Thoracic aorta (tissue), 2 donors: ENCODE measurements around the gene SLC9A4. TPM values are rescaled to one million over a fixed set of nuclear protein-coding genes. Genes with fewer than 3 reads are reported as not detected.

Experiments used
- ATAC-seq: fragments of 150-250 bp; one replicate; pipeline ENCODE4 v1.8.0; 2017; ENCODE audit warnings: low read depth; ENCODE audit not compliant: insufficient number of reproducible peaks, low FRiP score
- DNase-seq: peaks from one replicate; pipeline ENCODE4 v3.0.0-alpha.2; 2020; ENCODE audit warnings: low spot score
- H3K27ac ChIP-seq, 2 donors: fragments of 200-600 bp; sonication (generic); 1 replicate in 1 of 2; 2 replicates in 1 of 2; pipeline ENCODE4 v1.5.1; 2016; ENCODE audit warnings: mild to moderate bottlenecking in 2 of 2, moderate library complexity in 2 of 2
- H3K27me3 ChIP-seq: fragments of 200-600 bp; sonication (generic); replicated peaks from 2 replicates; pipeline ENCODE4 v1.6.0; 2016; ENCODE audit warnings: mild to moderate bottlenecking; ENCODE audit not compliant: insufficient read depth
- H3K36me3 ChIP-seq: fragments of 200-600 bp; sonication (generic); one replicate; pipeline ENCODE4 v1.5.1; 2016
- H3K4me1 ChIP-seq, 2 donors: fragments of 200-600 bp; sonication (generic); 1 replicate in 1 of 2; 2 replicates in 1 of 2; pipeline versions ENCODE4 v1.5.1 to v1.6.0; 2016; ENCODE audit warnings: low read depth in 2 of 2, mild to moderate bottlenecking in 1 of 2; ENCODE audit not compliant: control insufficient read depth in 1 of 2
- H3K4me3 ChIP-seq: fragments of 200-600 bp; sonication (generic); 2 replicates; pipeline ENCODE4 v1.5.1; 2016; ENCODE audit warnings: mild to moderate bottlenecking
- H3K9me3 ChIP-seq: fragments of 200-600 bp; sonication (generic); 2 replicates; pipeline ENCODE4 v1.5.1; 2016
- total RNA-seq, 2 donors: library from RNA; depleted of rRNA; stranded (reverse); fragments of >200 nt; gene quantifications; one replicate each; pipeline versions ENCODE4 v1.1.0 to v1.2.3, GENCODE V29; 2016
- TF ChIP-seq, protein P1 (sequence below): fragments of 200-600 bp; sonication (generic); IDR thresholded peaks from one replicate; pipeline ENCODE4 v1.5.1; 2019; ENCODE audit warnings: antibody characterized with exemption

Gene SLC9A4
- total RNA-seq, 2 donors from 2014 or later, result 1.4 TPM; not detected in 1

DNA sequence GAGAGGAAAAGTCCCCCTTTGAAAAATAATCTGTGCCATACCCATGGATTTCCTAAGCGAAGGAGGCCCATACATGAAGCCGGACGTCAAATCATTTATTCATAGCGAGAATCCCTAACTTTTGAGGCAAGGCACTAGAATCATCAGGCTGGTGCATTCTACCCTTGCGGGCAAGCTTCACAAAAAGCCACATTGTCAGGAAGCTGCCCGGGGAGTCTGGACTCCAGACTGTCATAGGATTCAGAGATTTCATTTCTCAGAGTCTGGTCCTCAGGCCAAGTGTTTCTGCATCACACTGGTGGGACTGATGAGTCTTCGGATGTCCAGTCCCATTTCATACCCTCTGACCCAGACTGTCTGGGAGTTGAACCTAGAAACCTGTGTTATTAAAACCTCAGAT lies 8.9 kb downstream of the SLC9A4 start:
- Histone ChIP-seq H3K36me3 (no peaks in the 10 kb centered on the region), H3K9me3 (no peaks in the 10 kb centered on the region), H3K4me3 (no peak overlapping the region), H3K27ac (no peak overlapping the region), H3K27me3 (no peaks in the 10 kb centered on the region), H3K4me1 (no peaks in the 10 kb centered on the region)
- TF ChIP-seq, protein P1, sequence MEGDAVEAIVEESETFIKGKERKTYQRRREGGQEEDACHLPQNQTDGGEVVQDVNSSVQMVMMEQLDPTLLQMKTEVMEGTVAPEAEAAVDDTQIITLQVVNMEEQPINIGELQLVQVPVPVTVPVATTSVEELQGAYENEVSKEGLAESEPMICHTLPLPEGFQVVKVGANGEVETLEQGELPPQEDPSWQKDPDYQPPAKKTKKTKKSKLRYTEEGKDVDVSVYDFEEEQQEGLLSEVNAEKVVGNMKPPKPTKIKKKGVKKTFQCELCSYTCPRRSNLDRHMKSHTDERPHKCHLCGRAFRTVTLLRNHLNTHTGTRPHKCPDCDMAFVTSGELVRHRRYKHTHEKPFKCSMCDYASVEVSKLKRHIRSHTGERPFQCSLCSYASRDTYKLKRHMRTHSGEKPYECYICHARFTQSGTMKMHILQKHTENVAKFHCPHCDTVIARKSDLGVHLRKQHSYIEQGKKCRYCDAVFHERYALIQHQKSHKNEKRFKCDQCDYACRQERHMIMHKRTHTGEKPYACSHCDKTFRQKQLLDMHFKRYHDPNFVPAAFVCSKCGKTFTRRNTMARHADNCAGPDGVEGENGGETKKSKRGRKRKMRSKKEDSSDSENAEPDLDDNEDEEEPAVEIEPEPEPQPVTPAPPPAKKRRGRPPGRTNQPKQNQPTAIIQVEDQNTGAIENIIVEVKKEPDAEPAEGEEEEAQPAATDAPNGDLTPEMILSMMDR, result no peak
- no peak for ATAC-seq
- no peak for DNase-seq

DNA sequence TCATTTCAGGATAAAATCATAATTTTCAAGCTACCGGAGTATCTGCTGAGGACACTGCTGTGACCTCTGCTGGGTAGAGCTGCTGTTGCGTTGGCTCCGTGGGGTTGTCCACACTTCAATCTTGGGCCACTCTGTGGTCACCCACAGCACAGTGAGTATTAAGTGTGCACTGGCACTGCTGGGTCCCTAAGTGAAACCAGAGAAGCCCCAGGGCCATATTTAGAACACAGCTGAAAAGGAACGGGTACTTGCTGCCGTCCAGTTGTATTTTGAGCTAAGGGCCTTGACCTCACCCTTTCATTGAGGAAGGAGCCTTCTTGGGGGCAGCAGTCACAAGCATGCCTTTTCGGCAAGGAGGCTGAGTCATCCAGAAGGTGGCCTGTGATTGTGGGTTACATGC lies 10.1 kb downstream of the SLC9A4 start:
- no peak for DNase-seq
- TF ChIP-seq, protein P1, result no peak
- peaks cover 0 to 4% of the 10 kb centered on the region in 2 donors for H3K4me1 ChIP-seq
- ATAC-seq, result no peak
- no peak overlapping the region for H3K27ac ChIP-seq
- H3K9me3 ChIP-seq, result no peaks in the 10 kb centered on the region
- H3K27me3 ChIP-seq, result no peaks in the 10 kb centered on the region
- H3K36me3 ChIP-seq, result no peaks in the 10 kb centered on the region
- no peak overlapping the region for H3K4me3 ChIP-seq

DNA sequence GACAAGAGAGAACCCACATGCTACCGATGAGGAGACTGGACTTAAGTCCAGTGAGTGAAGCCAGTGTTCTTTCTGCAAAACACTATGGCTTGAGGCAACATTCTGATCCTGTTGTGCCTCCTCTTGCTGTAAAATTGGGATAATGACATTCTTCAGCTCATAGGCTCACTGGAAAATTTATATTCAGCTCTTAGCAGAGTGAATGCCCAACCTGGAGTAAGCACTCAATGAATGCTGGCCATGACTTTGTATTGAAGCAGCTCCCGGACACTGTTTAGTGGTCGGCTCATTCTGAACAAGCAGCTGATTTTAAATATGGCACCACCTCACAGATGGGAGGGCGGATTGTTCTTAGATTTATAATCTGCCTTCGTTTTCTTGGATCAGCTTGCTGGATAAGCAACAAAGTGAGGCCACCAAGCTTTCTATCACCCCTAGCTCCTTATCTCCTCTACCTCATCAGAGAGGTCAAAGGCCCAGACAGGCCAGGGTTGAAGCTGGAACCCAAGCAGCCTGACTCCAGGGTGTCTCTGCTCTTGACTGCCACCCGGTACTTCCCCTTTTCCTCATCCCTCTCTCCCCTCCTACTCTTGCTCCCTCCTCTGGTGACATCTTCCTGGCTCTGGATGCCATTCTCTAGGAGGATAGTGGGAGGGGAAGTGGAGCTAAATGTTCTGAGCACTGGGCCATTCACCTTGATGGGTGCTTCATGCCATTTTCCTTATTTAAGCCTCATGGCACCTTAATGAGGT lies 11.5 kb downstream of the SLC9A4 start:
- ATAC-seq (no peak), DNase-seq (no peak)
- TF ChIP-seq, protein P1, result no peak
- Histone ChIP-seq H3K27ac (no peak overlapping the region), H3K27me3 (no peaks in the 10 kb centered on the region), H3K9me3 (no peaks in the 10 kb centered on the region), H3K4me3 (no peak overlapping the region), H3K36me3 (no peaks in the 10 kb centered on the region), H3K4me1 (peaks cover 0 to 5% of the 10 kb centered on the region in 2 donors)

DNA sequence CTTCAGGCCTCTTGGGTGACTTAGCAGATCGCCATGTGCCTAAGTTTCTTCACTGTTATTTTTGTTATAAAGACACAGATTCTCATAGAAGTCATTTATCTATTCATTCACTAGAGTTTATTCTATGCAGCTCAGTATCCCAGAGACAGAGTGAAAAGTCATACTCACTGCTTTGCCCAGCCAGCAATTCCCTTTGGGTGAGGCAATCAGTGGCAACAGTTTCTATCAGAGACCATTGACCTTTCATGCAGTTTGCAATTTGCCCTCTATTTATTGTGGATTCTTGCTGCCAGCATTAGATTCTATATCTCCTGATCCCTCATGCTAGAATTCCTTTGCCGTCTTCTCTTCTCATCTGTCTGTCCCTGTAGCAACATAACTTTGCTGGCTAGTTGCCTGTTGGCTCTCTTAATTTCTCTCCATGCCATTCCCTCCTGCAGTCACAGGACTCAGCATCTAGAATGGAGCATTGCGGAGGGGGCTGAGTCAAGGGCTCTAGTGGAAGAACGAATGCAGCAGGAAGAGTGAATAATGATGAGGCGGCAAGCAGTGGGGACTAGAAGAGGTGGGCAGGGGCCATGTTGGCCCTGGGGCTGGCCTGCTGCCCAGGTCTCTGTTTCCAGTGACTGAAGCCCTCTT lies 12.2 kb downstream of the SLC9A4 start:
- ATAC-seq (no peak), DNase-seq (no peak)
- TF ChIP-seq, protein P1, result no peak

DNA sequence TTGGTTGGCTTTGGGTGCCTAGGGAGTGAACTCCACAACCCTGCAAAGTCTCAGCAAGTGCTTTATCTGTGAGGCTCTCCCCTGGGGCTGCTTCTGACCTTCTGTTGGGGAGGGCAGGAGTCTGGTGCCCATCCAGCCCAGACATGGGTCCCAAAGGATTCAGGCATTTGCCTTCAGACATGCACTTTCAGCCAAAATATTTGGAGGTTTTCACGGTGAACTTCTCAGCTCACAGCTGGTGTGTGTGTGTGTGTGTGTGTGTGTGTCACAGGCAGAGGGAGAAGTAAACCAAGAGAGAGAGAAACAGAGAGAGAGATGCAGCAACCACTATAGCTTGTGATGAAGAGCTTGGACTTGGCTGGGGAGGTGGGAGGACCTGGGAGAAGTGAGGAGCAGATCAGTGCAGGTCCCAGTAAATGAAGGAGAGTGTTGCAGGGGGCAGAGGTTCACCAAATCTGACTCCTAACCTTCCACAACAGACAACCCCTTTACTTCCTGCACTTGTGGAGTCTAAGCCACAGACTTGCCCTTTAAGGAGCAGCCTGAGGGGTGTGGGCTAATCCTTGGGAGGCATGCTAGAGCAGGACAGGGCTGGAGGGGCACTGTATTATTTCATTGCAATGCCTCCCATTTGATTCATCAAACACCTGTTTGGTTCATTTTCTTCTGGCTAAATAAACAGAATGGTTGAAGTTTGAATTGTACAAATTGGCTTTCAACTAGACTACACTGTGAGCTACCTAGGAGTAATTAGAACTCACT lies 14.1 kb downstream of the SLC9A4 start:
- H3K36me3 ChIP-seq, result no peaks in the 10 kb centered on the region
- DNase-seq, result no peak
- H3K27ac ChIP-seq, result no peak overlapping the region
- H3K9me3 ChIP-seq, result no peaks in the 10 kb centered on the region
- H3K4me3 ChIP-seq, result no peak overlapping the region
- ATAC-seq, result no peak
- H3K27me3 ChIP-seq, result no peaks in the 10 kb centered on the region
- TF ChIP-seq, protein P1, result no peak
- peaks cover 0 to 5% of the 10 kb centered on the region in 2 donors for H3K4me1 ChIP-seq

More for the DNA sequence above, 12.2 kb downstream of the SLC9A4 start:
- Histone ChIP-seq H3K4me3 (no peak overlapping the region), H3K4me1 (peaks cover 0 to 5% of the 10 kb centered on the region in 2 donors), H3K9me3 (no peaks in the 10 kb centered on the region), H3K27ac (no peak overlapping the region), H3K27me3 (no peaks in the 10 kb centered on the region), H3K36me3 (no peaks in the 10 kb centered on the region)
